Nephron progenitor cell (in vitro differentiated cells): ENCODE results near the gene TMEM156.
A peak's percentile ranks its signal among the peaks of the same experiment; 100 is the strongest.
"Not testable (repeated sequence)": the region's sequence is repeated elsewhere in the genome, so short reads cannot be mapped to it uniquely, and the experiment has no call there.

Source experiments
- DNase-seq: peaks from one replicate; pipeline ENCODE4 v3.0.0; 2021
- H3K27ac Mint-ChIP-seq: 2 replicates; pipeline ENCODE4 v1.8.0; 2021; ENCODE audit warnings: mild to moderate bottlenecking, moderate library complexity, mixed read lengths
- H3K27me3 Mint-ChIP-seq: 2 replicates; pipeline ENCODE4 v1.8.0; 2021; ENCODE audit warnings: mild to moderate bottlenecking, low read depth, mixed read lengths; ENCODE audit not compliant: poor library complexity
- H3K36me3 Mint-ChIP-seq: 2 replicates; pipeline ENCODE4 v1.8.0; 2021; ENCODE audit warnings: low read depth, mixed read lengths
- H3K4me1 Mint-ChIP-seq: 2 replicates; pipeline ENCODE4 v1.8.0; 2021; ENCODE audit warnings: mixed read lengths
- H3K4me3 Mint-ChIP-seq: 2 replicates; pipeline ENCODE4 v1.8.0; 2021; ENCODE audit warnings: mild to moderate bottlenecking, moderate library complexity, mixed read lengths
- H3K9me3 Mint-ChIP-seq: 2 replicates; pipeline ENCODE4 v1.8.0; 2021; ENCODE audit warnings: mild to moderate bottlenecking, moderate library complexity, mixed read lengths
- CTCF ChIP-seq: fragments of 200-600 bp; sonication (generic); IDR thresholded peaks from 2 replicates; pipeline ENCODE4 v1.5.0; 2021; ENCODE audit warnings: antibody characterized with exemption

Gene TMEM156

GRCh38 chr4:38995660-38996005, 36.6 kb downstream of the TMEM156 start:
- Mint-ChIP-seq H3K9me3 (peaks cover 16% of the 10 kb centered on the region), H3K4me3 (no peak overlapping the region), H3K36me3 (peaks cover 5% of the 10 kb centered on the region), H3K27ac (no peak overlapping the region), H3K27me3 (no peaks in the 10 kb centered on the region), H3K4me1 (peaks cover 9% of the 10 kb centered on the region)
- DNase-seq: no peak
- TF ChIP-seq CTCF: no peak

DNA sequence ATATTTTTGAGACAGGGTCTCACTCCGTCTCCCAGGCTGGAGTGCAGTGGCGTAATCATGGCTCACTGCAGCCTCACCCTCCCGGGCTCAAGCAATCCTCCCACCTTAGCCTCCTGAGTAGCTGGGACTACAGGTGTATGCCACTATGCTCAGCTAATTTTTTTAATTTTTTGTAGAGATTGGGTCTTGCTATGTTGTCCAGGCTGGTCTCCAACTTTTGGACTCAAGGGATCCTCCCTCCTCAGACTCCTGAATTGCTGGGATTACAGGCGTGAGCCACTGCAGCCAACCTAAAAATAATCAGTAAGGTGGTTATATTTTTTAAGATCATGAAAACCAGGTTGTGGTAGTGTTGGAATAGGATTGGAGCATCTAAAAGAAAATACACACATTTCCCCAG, 38.1 kb downstream of the TMEM156 start:
- Mint-ChIP-seq H3K4me1 (peaks cover 9% of the 10 kb centered on the region), H3K36me3 (no peaks in the 10 kb centered on the region), H3K27me3 (no peaks in the 10 kb centered on the region), H3K27ac (no peak overlapping the region), H3K4me3 (no peak overlapping the region), H3K9me3 (peaks cover 4% of the 10 kb centered on the region)
- no peak for DNase-seq
- TF ChIP-seq CTCF: no peak

DNA sequence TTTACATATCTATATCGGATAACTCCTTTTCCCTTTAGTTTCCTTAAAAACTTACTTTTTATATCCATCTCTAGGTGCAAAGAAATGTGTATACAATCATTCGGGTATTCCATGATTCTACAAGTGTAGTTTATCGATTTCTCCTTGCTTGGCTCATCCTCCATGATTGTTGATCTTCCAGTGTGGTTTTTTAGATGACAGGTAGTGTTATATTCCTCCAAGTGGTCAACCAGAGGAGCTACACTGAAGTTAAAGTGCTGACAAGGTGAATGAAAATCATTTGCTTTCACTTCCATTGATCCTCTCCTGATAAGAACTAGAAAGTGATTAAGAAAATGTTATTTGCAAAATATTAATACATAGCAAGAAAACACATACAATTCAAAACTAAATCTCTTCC, 38.5 kb downstream of the TMEM156 start:
- no peak for DNase-seq
- TF ChIP-seq CTCF: no peak
- no peak overlapping the region for H3K4me3 Mint-ChIP-seq
- H3K27ac Mint-ChIP-seq: no peak overlapping the region
- no peaks in the 10 kb centered on the region for H3K36me3 Mint-ChIP-seq
- peaks cover 2% of the 10 kb centered on the region for H3K9me3 Mint-ChIP-seq
- no peaks in the 10 kb centered on the region for H3K27me3 Mint-ChIP-seq
- peaks cover 9% of the 10 kb centered on the region for H3K4me1 Mint-ChIP-seq

DNA sequence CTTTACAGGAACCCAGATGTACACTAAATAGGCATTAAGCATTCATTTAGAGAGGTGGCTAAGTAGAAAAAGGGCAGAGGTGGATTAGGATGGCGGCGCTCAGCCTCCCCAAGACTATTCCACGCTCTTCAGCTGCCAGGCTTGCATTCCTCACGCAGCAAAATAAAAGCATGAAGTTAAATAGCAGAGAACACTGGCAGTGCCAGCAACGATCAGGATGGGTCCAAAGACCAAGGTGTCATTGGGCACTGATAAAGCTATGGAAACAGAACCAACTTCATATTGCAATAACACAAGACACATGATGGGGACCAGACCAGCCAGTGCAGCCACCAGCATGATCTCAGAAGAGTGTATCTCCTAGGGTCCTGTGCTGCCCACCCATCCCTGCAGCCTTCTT, 42.0 kb downstream of the TMEM156 start:
- H3K4me1 Mint-ChIP-seq: peaks cover 18% of the 10 kb centered on the region
- H3K27ac Mint-ChIP-seq: peak overlapping the region; percentile 36
- H3K4me3 Mint-ChIP-seq: no peak overlapping the region
- no peak for DNase-seq
- no peaks in the 10 kb centered on the region for H3K36me3 Mint-ChIP-seq
- H3K9me3 Mint-ChIP-seq: no peaks in the 10 kb centered on the region
- no peaks in the 10 kb centered on the region for H3K27me3 Mint-ChIP-seq
- no peak for TF ChIP-seq CTCF

- no peak overlapping the region for H3K27ac Mint-ChIP-seq
- H3K4me1 Mint-ChIP-seq: peaks cover 24% of the 10 kb centered on the region
- no peak for DNase-seq
- H3K9me3 Mint-ChIP-seq: no peaks in the 10 kb centered on the region
- H3K36me3 Mint-ChIP-seq: no peaks in the 10 kb centered on the region
- no peak overlapping the region for H3K4me3 Mint-ChIP-seq
- no peaks in the 10 kb centered on the region for H3K27me3 Mint-ChIP-seq
- TF ChIP-seq CTCF: no peak
These were observed 42.7 kb downstream of the TMEM156 start for GRCh38 chr4:38989487-38989886.

DNA sequence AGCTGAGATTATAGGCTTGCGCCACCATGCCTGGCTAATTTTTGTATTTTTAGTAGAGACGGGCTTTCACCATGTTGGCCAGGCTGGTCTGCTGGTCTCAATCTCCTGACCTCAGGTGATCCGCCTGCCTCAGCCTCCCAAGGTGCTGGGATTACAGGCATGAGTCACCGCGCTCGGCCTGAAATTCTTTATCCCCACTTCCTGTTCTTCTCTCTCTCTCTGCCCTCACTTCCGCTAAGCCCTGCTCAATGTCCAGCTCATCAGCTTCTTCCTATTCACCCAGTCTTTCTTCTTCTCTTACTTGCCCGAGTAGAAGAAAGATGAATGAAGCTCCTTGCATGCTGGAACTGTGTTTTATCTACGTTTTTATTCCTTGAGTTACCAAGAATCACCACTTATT, 43.9 kb downstream of the TMEM156 start:
- not testable (repeated sequence) for H3K4me3 Mint-ChIP-seq, H3K27me3 Mint-ChIP-seq, H3K27ac Mint-ChIP-seq

More for the DNA sequence above, 43.9 kb downstream of the TMEM156 start:
- peaks cover 33% of the 10 kb centered on the region for H3K4me1 Mint-ChIP-seq
- DNase-seq, H3K36me3 Mint-ChIP-seq, H3K9me3 Mint-ChIP-seq: not testable (repeated sequence)
